ENCODE data around the gene RNF157.
A peak's percentile ranks its signal among the peaks of the same experiment; 100 is the strongest.
"Not testable (repeated sequence)": the region's sequence is repeated elsewhere in the genome, so short reads cannot be mapped to it uniquely, and the experiment has no call there.

RNF157 gene

GRCh38 chr17:76254275-76254674 lies 14.0 kb upstream of the RNF157 start:
- TF ChIP-seq CTCF (IDR thresholded peaks at IDR 0.05; ENCODE audit: low read depth, low read length) = no peak
- DNase-seq (ENCODE audit: extremely low read depth, low read depth) = no peak

- DNase-seq (ENCODE audit: extremely low read depth, low read depth) = no peak
- no peak for TF ChIP-seq CTCF (IDR thresholded peaks at IDR 0.05; ENCODE audit: low read depth, low read length)
These were observed 13.5 kb upstream of the RNF157 start for GRCh38 chr17:76253841-76254240.

GRCh38 chr17:76252967-76253766 lies 12.9 kb upstream of the RNF157 start:
- not testable (repeated sequence) for DNase-seq (ENCODE audit: extremely low read depth, low read depth)

GRCh38 chr17:76252040-76252954 lies 12.0 kb upstream of the RNF157 start:
- TF ChIP-seq CTCF (IDR thresholded peaks at IDR 0.05; ENCODE audit: low read depth, low read length) = no peak
- DNase-seq (ENCODE audit: extremely low read depth, low read depth) = peak; percentile 87

GRCh38 chr17:76251478-76252039 lies 11.3 kb upstream of the RNF157 start:
- no peak for DNase-seq (ENCODE audit: extremely low read depth, low read depth)
- TF ChIP-seq CTCF (IDR thresholded peaks at IDR 0.05; ENCODE audit: low read depth, low read length) = no peak

- DNase-seq (ENCODE audit: extremely low read depth, low read depth) = no peak
- no peak for TF ChIP-seq CTCF (IDR thresholded peaks at IDR 0.05; ENCODE audit: low read depth, low read length)
These were observed 9.8 kb upstream of the RNF157 start for GRCh38 chr17:76250141-76250540.

GRCh38 chr17:76248013-76248782 lies 7.9 kb upstream of the RNF157 start:
- DNase-seq (ENCODE audit: extremely low read depth, low read depth) = no peak
- peak; percentile 6 for TF ChIP-seq CTCF (IDR thresholded peaks at IDR 0.05; ENCODE audit: low read depth, low read length)

All from AG09319 (cell line).